ENCODE measurements around the gene MTERF4.

Gene MTERF4

DNA sequence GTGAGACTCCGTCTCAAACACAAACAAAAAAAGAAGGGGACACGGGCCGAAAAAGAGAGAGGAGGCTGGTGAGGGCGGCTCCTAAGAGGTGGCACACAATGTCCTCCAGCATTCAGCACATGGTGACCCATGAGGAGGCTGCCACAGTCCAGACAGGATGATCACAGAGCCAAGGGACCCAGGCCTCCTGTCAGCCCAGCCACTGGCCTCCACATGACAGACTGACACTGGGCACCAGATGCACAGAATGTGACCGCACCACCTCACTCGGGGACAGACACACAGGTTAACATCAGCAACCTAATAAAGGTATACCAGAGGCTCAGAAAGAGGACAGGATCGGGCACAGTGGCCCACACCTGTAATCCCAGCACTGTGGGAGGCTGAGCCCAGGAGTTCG is 26.2 kb upstream of the MTERF4 start:
- DNase-seq (ENCODE audit: insufficient read length, low spot score) (no peak), FAIRE-seq (no peak)
- TF ChIP-seq POLR2A (IDR thresholded peaks at IDR 0.05; ENCODE audit: low read depth, low read length): no peak

DNA sequence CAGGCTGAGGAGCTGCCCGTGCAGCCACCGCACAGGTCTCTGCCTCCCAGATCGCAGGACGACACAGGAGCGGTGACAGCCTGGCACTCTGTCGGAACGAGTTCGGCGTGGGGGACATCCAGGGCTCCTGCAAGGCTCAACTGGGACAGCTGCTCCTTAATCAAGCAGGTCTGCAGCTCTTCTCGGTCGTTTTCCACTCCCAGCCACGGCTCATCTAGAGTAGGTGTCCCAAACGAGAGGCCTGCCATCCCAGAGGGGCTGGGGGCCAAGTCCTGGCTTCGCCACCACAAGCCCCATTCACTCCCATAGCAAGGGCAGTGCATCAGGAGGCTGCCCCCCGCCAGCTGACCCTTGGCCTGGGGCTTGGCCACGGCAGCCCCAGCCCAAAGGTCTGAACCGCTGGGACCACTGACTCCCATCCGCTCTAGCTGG is 24.7 kb upstream of the MTERF4 start:
- FAIRE-seq: no peak
- DNase-seq (ENCODE audit: insufficient read length, low spot score): no peak
- no peak for TF ChIP-seq POLR2A (IDR thresholded peaks at IDR 0.05; ENCODE audit: low read depth, low read length)

DNA sequence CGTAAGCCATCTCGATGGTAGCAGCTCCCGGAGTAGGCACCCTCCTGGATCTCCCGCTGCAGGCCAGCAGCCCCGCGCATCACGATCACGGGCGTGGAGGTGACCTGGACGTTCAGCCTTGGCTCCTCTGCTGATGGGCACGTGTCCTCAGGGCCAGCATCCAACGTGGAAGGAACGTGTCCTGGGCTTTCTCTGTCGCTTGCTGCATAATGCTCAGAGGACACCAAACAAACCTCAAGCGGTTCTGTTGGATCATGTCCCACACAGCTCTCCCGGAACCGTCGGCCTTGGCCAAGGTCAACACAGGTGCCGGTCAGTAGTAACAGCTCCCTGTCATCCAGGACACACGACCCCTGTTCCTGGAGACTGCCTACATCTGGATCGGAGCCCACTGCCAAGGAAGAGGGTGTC is 24.1 kb upstream of the MTERF4 start:
- no peak for FAIRE-seq
- no peak for DNase-seq (ENCODE audit: insufficient read length, low spot score)
- no peak for TF ChIP-seq POLR2A (IDR thresholded peaks at IDR 0.05; ENCODE audit: low read depth, low read length)

DNA sequence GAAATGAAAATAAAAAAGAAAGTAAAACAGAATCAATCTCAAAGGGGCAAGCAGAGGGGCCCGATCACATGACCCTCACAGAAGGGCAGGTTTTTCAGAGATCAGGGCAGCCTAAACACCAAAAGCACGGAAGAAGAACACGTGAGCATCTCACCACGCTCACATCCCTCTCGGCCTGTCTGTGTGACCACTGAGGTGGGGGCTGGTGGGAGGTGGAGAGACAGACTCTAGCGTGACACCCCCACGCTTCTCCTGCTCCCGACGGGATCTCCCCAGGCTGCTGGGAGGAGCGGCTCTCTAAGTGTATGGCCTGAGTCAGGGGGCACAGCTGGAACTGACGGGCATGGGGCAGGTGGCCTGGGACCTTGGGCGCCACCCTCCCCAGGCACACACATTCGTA is 23.5 kb upstream of the MTERF4 start:
- FAIRE-seq (no peak), DNase-seq (ENCODE audit: insufficient read length, low spot score) (no peak)
- no peak for TF ChIP-seq POLR2A (IDR thresholded peaks at IDR 0.05; ENCODE audit: low read depth, low read length)

DNA sequence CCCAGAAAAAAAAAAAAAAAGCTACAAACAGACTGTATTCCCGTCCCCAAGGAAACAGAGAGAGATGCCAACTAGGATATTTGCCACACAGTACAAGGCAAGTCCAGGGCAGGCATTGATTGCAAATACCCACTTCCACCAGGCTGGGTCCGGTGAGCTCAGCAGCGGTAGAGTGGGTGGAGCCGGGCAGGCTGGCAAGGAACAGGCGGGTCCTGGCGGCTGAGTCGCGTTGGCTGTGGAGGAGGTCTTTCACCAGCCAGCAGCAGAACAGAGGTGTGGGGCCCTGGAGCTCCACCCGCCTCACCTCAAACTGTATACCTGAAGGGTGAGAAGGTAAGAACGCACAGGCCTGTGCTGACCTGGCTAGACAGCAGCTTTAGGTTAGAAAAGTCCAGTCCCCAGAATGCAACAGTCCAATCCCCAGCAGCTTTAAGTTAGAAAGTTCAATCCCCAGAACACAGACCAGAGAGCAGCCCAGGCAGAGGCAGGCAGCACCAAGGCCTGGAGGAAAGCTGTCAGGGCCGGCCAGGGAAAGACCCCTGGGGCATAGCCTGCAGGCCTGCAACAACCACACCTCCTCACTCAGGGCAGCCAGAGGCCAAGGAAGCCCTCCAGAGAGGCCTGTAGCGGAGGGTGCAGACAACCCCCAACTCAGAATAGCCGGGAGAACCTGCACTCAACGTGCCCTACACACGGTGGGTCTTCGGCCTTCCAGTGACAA is 21.9 kb upstream of the MTERF4 start:
- FAIRE-seq (no peak), DNase-seq (ENCODE audit: insufficient read length, low spot score) (peak; percentile 30)
- TF ChIP-seq POLR2A (IDR thresholded peaks at IDR 0.05; ENCODE audit: low read depth, low read length): no peak

DNA sequence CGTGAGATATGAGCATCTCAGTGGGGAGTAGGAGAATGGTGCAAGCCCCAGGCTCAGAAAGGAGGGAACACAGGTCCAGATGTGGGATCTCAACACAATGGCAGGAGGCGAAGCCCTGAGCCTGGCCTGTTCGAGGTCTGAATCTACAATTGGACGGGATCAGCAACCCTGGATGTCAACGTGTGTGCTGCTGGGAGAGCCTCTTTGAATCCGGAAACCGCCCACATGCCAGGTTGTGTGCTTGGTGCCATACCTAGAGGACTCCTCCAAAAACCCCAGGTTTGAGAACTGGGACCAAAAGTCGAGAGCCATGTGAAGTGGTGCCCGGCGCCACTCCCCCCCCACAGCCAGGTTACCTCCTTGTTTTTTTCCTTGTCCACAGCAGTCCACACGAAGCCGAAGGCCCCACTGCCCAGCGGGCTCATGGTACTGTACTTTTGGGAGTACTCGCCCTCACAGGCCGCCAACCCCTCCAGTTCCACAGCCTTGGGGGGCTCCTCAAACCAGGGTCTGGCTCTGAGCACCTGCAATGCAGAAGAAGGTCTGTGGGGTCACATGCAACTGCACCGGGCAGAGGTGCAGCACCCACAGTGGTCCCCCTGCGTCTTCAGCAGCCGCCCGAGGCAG is 20.4 kb upstream of the MTERF4 start:
- no peak for DNase-seq (ENCODE audit: insufficient read length, low spot score)
- FAIRE-seq: no peak
- no peak for TF ChIP-seq POLR2A (IDR thresholded peaks at IDR 0.05; ENCODE audit: low read depth, low read length)

DNA sequence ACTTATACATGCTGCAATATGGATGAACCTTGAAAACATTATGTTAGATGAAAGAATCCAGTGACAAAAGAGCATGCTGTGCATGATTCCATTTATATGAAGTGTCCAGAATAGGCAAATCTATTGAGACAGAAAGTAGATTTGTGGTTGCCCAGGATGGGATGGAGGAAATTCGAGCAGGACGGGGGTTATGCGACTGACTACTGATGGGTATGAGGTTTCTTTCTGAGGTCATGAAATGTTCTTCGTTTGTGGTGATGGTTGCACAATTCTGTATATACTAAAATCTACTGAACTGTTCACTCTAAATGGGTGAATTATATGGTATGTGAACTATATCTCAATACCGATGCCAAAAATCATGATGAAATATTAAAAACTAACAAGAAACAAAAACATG is 18.9 kb upstream of the MTERF4 start:
- no peak for FAIRE-seq
- no peak for TF ChIP-seq POLR2A (IDR thresholded peaks at IDR 0.05; ENCODE audit: low read depth, low read length)
- no peak for DNase-seq (ENCODE audit: insufficient read length, low spot score)

DNA sequence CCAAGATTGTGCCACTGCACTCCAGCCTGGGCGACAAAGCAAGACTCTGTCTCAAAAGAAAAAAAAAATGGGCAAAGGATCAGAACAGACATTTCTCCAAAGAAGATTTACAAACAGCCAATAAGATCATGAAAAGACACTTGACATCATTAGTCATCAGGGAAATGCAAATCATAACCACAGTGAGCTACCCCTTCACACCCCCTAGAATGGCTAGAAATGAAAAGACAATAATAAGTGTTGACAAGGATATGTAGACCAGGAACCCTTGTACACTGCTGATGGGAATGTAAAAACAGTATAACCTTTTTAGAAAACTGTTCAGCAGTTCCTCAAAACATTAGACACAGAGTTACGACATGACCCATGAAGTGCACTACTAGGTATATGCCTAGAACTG is 18.4 kb upstream of the MTERF4 start:
- no peak for FAIRE-seq
- no peak for DNase-seq (ENCODE audit: insufficient read length, low spot score)
- TF ChIP-seq POLR2A (IDR thresholded peaks at IDR 0.05; ENCODE audit: low read depth, low read length): no peak

DNA sequence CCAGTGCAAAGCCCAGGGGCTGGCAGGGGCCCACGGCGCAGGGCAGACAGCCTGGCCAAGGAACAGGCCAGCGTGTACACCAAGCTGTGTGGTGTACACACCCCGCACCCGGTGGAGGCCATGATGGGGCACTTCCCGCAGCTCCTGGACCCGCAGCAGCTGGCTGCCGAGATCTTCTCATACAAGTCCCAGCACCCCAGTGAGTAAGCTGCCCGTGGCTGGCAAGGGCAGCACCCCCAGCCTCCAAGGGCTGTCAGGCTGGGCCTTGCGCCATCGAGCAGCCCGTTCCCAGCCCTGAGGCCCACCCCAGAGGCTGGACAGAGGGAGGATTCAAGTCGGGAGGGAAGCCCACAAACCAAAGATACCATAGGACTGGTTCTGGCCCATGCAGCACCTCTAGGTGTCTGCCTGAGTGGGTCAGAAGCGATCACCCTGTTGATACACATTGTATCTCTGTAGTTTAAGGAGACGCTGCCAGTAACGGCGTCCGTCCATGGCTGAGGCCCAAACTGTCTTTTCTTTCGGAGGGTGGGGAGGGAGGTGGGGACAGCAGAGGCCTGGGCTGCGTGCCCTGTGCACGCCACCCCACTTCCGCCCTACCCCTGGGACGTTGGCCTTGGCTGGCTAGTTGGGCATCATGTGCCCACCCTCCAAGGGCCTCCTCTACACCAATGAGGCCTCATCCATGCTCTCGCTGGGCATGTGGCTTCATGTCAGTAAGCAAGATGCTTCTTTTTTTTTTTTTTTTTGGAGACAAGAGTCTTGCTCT is 16.8 kb upstream of the MTERF4 start:
- no peak for TF ChIP-seq POLR2A (IDR thresholded peaks at IDR 0.05; ENCODE audit: low read depth, low read length)
- no peak for DNase-seq (ENCODE audit: insufficient read length, low spot score)
- FAIRE-seq: no peak

DNA sequence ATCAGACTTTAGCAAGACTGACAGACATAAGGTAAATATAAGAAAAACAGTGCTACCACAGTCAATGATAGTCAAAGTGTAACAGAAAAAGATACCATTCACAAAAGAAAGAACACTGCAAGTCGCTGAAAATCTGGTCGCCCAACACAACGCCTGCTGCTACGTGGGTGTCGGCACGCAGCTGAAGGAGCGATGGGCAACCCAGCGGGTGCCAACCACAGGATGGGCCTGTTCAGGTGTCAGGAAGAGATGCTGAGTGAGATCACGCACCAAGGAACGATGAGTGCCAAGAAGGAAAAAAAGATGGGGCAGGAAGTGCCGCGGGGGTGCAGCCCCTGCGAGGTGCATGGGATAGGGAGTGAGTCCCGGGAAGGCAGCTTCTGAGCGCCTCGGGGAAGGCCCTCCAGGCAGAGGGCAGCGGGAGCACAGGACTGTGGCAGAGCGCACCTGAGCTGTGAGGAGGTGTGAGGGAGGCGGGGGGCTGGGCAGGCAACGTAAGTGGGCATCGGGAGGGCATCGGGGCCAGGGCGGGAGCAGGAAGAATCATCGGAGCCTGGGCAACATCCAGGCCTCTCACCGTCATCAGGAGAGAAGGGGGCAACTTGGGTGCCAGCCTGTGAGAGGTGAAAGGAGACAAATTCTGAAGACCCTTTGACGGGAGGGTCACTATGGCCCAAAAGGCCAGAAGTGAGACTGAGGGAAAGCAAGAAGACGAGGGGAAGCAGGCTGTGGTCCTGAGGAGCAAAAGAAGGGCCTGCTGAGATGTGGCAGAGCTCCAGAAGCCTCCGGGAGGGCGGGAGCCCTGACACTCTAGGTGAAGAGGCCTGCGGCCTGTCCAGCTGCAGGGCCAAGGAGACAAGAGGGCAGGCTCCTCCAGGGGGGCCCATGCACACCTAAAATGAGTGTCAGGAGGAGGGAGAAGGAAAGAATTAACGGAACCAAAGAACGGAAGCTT is 14.8 kb upstream of the MTERF4 start:
- FAIRE-seq (no peak), DNase-seq (ENCODE audit: insufficient read length, low spot score) (no peak)
- TF ChIP-seq POLR2A (IDR thresholded peaks at IDR 0.05; ENCODE audit: low read depth, low read length): no peak

DNA sequence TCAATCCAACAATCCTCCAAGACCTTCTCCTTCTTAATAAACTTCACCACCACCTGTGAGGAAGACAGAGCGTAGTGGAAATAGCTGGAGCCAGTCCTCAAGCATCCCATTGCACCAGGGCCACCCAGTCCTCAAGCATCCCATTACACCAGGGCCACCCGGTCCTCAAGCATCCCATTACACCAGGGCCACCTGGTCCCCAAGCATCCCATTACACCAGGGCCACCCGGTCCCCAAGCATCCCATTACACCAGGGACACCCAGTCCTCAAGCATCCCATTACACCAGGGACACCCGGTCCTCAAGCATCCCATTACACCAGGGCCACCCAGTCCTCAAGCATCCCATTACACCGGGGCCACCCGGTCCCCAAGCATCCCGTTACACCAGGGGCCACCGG is 13.3 kb upstream of the MTERF4 start:
- DNase-seq (ENCODE audit: insufficient read length, low spot score) (no peak), FAIRE-seq (no peak)
- no peak for TF ChIP-seq POLR2A (IDR thresholded peaks at IDR 0.05; ENCODE audit: low read depth, low read length)

DNA sequence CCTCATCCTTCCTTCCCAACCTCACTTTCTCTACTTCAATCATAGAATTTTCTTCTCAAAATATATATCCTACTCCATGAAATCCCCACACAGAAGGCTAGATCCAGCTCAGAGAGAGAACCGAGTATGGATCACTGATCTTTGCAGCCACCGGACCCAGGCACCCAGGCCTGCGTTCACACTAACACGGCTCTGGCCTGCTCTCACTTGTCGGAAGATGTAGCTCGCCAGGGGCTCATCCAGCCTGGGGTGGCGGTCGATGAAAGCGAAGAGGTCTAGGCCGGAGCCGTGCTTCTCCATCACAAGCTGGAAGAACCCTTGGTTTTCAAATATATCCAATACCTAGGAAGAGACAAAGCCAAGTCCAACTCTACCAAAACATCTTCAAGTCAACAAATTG is 12.7 kb upstream of the MTERF4 start:
- FAIRE-seq (no peak), DNase-seq (ENCODE audit: insufficient read length, low spot score) (no peak)
- TF ChIP-seq POLR2A (IDR thresholded peaks at IDR 0.05; ENCODE audit: low read depth, low read length): no peak

DNA sequence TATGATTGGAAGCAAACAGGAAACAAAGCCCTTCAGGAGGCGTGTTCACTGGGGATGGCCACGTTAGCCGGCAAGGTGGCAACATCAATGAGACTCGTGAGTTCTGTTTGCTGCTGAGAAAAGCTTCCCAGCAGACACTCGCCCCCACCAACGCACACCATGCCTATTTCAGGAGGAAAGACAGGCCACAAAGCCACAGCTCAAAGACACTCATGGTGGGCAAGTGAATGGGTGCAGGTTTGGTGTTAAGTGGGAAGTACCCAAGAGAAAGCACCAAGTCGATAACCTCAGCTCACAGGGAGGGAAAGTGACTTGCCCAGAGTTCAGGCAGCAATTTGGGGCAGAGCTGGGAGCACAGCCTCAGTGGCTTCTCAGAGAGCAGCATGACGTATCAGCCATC is 10.5 kb upstream of the MTERF4 start:
- TF ChIP-seq POLR2A (IDR thresholded peaks at IDR 0.05; ENCODE audit: low read depth, low read length): no peak
- FAIRE-seq (no peak), DNase-seq (ENCODE audit: insufficient read length, low spot score) (no peak)

DNA sequence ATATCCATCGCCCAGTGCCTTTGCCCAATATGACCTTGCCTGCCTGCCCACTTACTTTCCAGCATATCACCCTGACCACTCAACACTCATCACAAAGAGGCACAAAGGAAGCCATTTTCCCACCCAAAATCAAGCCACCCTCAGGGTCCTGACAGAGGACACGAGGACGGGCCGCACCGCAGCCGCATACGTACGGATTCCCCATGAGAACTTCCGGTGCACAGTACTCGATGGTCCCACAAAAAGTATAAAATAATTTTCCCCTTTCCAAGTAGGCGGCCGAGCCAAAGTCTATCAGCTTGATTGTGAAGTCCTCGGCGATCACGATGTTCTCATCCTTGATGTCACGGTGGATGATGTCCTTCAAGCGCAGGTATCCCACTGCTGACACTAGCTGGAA is 10.0 kb upstream of the MTERF4 start:
- no peak for TF ChIP-seq POLR2A (IDR thresholded peaks at IDR 0.05; ENCODE audit: low read depth, low read length)
- FAIRE-seq (no peak), DNase-seq (ENCODE audit: insufficient read length, low spot score) (no peak)

All from H54 (cell line).